A673 (cell line): ENCODE results near the gene PSMD7. TPM values are rescaled to one million over a fixed set of nuclear protein-coding genes. Genes with fewer than 3 reads are reported as not detected.
"Not testable (repeated sequence)": the region's sequence is repeated elsewhere in the genome, so short reads cannot be mapped to it uniquely, and the experiment has no call there.

Source experiments
- BruUV-seq: library from RNA; stranded (reverse); fragments of 400-500 nt; replicated peaks from 2 replicates; lab custom pipeline; 2021; lab: Mats Ljungman, UMichigan
- CTCF ChIA-PET: fragments of 300-600 bp; sonication (Branson Sonifier 250); formaldehyde crosslinking; loops from one replicate; lab custom pipeline; 2022; ENCODE audit warnings: antibody characterized with exemption; lab: Charles Lee
- POLR2A ChIA-PET: fragments of 300-600 bp; sonication (Branson Sonifier 250); formaldehyde crosslinking; loops from one replicate; lab custom pipeline; 2022; ENCODE audit warnings: antibody characterized with exemption; ENCODE audit not compliant: low non-redundant PET; lab: Charles Lee
- DNase-seq: peaks from one replicate; pipeline ENCODE4 v3.0.0-alpha.2; 2015; ENCODE audit warnings: low spot score
- H3K27ac ChIP-seq: fragments of 200-600 bp; sonication (generic); 2 replicates; pipeline ENCODE4 v1.5.1; 2016; ENCODE audit warnings: mixed run types, low read depth, mild to moderate bottlenecking, mixed read lengths, antibody characterized with exemption, low read length; ENCODE audit not compliant: poor library complexity, severe bottlenecking
- H3K27me3 ChIP-seq: fragments of 200-600 bp; sonication (generic); replicated peaks from 2 replicates; pipeline ENCODE4 v1.6.1; 2017; ENCODE audit warnings: mixed run types, low read depth, mild to moderate bottlenecking, mixed read lengths, antibody characterized with exemption, low read length; ENCODE audit not compliant: insufficient read depth, poor library complexity
- H3K36me3 ChIP-seq: fragments of 200-600 bp; sonication (generic); 2 replicates; pipeline ENCODE4 v1.6.1; 2016; ENCODE audit warnings: mixed run types, mild to moderate bottlenecking, mixed read lengths, antibody characterized with exemption, low read length; ENCODE audit not compliant: insufficient read depth, poor library complexity, severe bottlenecking
- H3K4me1 ChIP-seq: fragments of 200-600 bp; sonication (generic); 2 replicates; pipeline ENCODE4 v1.6.1; 2017; ENCODE audit warnings: mixed run types, mild to moderate bottlenecking, mixed read lengths, antibody characterized with exemption, low read length; ENCODE audit not compliant: insufficient read depth, poor library complexity, severe bottlenecking
- H3K4me3 ChIP-seq: fragments of 200-600 bp; sonication (generic); 2 replicates; pipeline ENCODE4 v1.5.1; 2016; ENCODE audit warnings: low read depth, mixed run types, mild to moderate bottlenecking, mixed read lengths, low read length; ENCODE audit not compliant: poor library complexity, severe bottlenecking
- H3K9me3 ChIP-seq: fragments of 200-600 bp; sonication (generic); 2 replicates; pipeline ENCODE4 v1.6.1; 2016; ENCODE audit warnings: mixed run types, low read depth, mild to moderate bottlenecking, mixed read lengths, antibody characterized with exemption, low read length; ENCODE audit not compliant: poor library complexity, severe bottlenecking
- EZH2 ChIP-seq: fragments of 200-600 bp; sonication (generic); IDR thresholded peaks from 2 replicates; pipeline ENCODE4 v1.6.1; 2017; ENCODE audit warnings: borderline replicate concordance, low read depth, mild to moderate bottlenecking, mixed read lengths, antibody characterized with exemption, low read length; ENCODE audit not compliant: poor library complexity, severe bottlenecking
- intact Hi-C: fragments of 100-400 bp; cut with micrococcal nuclease; formaldehyde crosslinking; loops from one replicate; pipeline ENCODE4 v1.10.0; 2022; ENCODE audit not compliant: unreplicated experiment
- total RNA-seq: library from RNA; stranded (reverse); gene quantifications from 2 replicates; pipeline ENCODE4 v1.2.3, GENCODE V29; 2021
- TF ChIP-seq, protein P1 (sequence below): fragments of 300-800, 200-600 bp; sonication (generic); conservative IDR thresholded peaks from 2 replicates; pipeline ENCODE4 v1.5.1; 2017; ENCODE audit warnings: low read depth, mild to moderate bottlenecking, antibody characterized with exemption, low read length, moderate library complexity, mixed read lengths

PSMD7 gene
- total RNA-seq, 1 experiment from 2014 or later = 188 TPM

DNA sequence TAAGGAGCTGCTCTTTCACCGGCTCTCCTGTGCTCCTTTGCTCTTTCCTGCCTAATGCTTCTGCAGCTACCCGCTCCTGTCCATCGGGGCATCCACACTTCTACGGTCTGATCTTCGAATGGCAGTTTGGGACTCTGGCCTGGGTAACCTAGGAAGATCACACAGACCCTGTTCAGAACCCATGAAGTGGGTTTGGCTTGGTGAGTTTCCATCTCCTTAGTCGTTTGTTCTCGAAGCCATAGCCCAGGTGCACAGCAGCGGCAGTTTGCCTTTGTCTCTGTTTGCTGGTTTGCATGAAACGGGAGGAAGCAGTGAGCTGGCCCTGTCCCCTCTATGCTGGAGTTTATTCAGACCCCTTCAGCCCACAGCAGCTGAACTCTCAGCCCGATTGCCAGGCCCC is 29.0 kb downstream of the PSMD7 start:
- no peak for DNase-seq
- intact Hi-C loops = no loop called here
- Histone ChIP-seq H3K9me3 (no peaks in the 10 kb centered on the region), H3K27ac (no peak overlapping the region), H3K4me3 (no peak overlapping the region), H3K4me1 (no peaks in the 10 kb centered on the region), H3K27me3 (no peaks in the 10 kb centered on the region), H3K36me3 (peaks cover 5% of the 10 kb centered on the region)
- TF ChIP-seq EZH2 = no peak
- TF ChIP-seq, protein P1, sequence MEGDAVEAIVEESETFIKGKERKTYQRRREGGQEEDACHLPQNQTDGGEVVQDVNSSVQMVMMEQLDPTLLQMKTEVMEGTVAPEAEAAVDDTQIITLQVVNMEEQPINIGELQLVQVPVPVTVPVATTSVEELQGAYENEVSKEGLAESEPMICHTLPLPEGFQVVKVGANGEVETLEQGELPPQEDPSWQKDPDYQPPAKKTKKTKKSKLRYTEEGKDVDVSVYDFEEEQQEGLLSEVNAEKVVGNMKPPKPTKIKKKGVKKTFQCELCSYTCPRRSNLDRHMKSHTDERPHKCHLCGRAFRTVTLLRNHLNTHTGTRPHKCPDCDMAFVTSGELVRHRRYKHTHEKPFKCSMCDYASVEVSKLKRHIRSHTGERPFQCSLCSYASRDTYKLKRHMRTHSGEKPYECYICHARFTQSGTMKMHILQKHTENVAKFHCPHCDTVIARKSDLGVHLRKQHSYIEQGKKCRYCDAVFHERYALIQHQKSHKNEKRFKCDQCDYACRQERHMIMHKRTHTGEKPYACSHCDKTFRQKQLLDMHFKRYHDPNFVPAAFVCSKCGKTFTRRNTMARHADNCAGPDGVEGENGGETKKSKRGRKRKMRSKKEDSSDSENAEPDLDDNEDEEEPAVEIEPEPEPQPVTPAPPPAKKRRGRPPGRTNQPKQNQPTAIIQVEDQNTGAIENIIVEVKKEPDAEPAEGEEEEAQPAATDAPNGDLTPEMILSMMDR = no peak
- BruUV-seq = TSS peak; percentile 28
- POLR2A ChIA-PET = no interaction called here
- CTCF ChIA-PET = no interaction called here

DNA sequence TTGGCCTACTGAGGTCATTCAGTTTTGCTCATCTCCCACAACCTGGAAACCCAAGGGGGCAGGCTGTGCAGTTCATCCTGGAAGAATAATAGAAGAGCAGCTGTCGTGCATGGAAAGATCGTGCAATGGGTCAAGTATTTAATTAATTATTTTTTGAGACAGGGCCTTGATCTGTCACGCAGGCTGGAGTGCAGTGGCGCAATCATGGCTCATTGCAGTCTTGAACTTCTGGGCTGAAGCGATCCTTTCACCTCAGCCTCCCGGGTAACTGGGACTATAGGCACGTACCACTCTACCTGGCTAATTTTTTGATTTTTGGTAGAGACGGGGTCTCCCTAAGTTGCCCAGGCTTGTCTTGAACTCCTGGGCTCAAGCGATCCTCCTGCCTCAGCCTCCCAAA is 31.7 kb downstream of the PSMD7 start:
- H3K4me3 ChIP-seq, CTCF ChIA-PET, H3K27me3 ChIP-seq, DNase-seq, H3K9me3 ChIP-seq, POLR2A ChIA-PET, H3K36me3 ChIP-seq, intact Hi-C loops, H3K27ac ChIP-seq, H3K4me1 ChIP-seq, BruUV-seq: not testable (repeated sequence)

DNA sequence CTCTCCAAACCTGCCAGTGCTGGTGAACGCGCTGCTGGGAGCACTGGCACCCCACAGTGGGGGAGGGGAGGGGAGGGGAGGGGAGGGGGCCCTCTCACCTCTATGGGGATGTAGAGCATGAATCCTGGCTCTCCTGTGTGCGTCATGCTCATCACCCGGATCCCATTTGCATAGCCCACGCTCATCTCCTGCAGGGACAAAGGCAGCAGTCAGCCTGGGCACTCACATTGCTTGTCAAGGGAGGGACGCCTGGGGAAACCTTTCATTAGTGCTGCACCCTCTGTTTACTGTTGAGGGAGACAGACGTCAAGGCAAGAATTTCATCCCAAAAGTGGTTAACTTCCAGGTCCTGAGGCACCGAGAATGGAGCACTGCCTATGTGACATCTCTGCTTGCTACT is 35.9 kb downstream of the PSMD7 start:
- DNase-seq, H3K27ac ChIP-seq, H3K4me3 ChIP-seq, intact Hi-C loops, H3K9me3 ChIP-seq, POLR2A ChIA-PET, BruUV-seq, H3K27me3 ChIP-seq, H3K4me1 ChIP-seq, H3K36me3 ChIP-seq, CTCF ChIA-PET: not testable (repeated sequence)

DNA sequence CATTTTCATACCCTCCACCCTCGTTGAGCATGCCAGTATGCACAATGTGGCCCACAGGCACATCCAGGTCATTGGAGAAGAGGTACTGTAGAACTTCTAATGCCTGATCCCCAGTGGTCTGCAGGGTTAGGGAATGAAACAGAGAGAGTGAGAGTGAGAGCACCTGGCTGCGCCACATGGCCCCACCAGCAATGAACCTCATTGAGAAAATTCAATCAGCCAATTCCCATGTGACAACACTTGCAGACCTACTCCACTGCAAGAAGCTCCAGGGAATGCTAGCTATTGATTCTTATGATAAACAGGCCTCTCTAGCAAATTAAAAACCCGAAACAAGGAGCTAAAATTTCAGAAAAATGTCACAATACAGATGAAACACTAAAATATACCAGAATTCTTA is 40.9 kb downstream of the PSMD7 start:
- H3K27me3 ChIP-seq, DNase-seq, H3K36me3 ChIP-seq, H3K4me3 ChIP-seq, CTCF ChIA-PET, POLR2A ChIA-PET, H3K4me1 ChIP-seq, H3K27ac ChIP-seq, H3K9me3 ChIP-seq, intact Hi-C loops, BruUV-seq: not testable (repeated sequence)

DNA sequence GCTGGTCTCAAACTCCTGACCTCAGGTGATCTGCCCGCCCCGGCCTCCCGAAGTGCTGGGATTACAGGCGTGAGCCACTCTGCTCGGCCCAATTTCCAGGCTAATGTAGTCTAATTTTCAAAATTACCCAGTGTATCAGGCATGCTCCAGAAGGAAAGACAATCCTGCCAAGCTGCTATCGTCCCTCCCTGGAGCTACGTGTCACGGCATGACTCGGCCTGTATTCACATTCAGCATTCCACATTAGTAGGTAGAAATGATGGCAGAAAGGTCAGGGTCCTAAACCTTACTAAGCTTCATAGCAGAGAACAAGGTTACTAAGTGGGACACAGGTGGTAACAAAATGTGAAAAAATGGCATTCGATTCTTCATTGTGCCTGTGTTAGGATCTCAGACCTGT is 42.6 kb downstream of the PSMD7 start:
- DNase-seq, POLR2A ChIA-PET, intact Hi-C loops, H3K4me3 ChIP-seq, H3K9me3 ChIP-seq, BruUV-seq, H3K27me3 ChIP-seq, H3K27ac ChIP-seq, CTCF ChIA-PET, H3K4me1 ChIP-seq, H3K36me3 ChIP-seq: not testable (repeated sequence)

DNA sequence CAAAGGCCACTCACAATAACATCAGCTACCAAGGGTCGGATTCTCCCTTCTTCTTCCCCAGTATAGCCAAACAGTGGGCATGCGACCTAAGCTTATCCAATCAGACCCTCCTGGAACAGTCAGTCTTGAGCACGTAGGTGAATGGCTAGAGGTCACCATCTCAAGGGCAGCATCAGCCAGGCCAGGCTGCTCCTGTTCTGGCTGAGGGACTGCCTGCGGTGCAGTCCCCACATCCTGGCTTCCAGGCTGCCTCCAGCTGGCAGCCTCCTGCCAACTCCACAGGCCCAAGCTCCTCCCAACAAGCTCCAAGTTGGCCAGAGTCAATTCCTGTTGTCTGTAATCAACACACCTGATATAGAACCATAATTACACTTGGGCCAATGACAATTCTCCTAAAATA is 56.4 kb downstream of the PSMD7 start:
- H3K9me3 ChIP-seq, H3K4me3 ChIP-seq, DNase-seq, H3K36me3 ChIP-seq, H3K27ac ChIP-seq, BruUV-seq, H3K4me1 ChIP-seq, CTCF ChIA-PET, intact Hi-C loops, H3K27me3 ChIP-seq, POLR2A ChIA-PET: not testable (repeated sequence)
